HuH-7.5 (cell line): ENCODE results near the gene TMIE.

Experiments used
- DNase-seq: peaks from one replicate; pipeline ENCODE4 v3.0.0; 2011; ENCODE audit warnings: low spot score

TMIE gene

DNA sequence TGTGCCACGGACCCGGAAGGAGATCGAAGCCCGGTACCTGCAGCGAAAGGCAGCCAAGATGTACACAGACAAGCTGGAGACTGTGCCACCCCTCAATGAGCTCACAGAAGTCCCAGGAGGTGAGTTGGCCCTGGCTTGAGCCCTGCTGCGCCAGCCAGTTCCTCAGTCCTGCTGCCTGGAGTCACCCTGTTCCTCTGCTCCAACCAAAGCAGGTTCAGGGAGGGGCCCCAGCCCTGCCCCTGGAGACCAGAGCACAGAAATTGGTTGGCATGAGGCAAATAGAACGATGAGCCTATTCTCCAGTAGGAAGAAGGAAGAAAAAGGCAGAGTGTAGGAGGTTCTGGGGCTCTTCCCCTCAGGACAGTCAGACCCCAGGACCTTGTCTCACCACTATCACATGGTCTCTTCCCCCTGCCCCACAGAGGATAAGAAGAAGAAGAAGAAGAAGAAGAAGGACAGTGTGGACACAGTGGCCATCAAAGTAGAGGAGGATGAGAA, 8.0 kb downstream of the TMIE start:
- DNase-seq, result no peak

DNA sequence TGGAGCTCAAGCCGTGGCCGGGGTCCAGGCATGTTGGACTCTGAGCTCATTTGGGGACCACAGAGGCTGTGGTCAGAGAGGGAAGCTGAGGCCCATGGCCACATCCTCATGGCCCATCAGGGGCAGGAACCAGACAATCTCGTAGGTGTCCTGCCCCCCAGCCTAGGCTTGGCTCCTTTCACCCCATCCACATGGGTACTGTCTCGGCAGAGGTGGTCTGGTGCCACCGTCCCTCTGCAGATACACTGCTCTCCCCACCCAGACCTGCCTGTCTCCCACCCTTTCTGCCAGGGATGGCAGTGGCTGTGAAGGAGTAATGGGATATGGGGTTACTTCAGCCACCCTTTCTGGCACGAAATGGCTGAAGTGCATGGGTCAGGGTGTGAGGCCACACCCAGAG, 8.5 kb downstream of the TMIE start:
- peak; percentile 9 for DNase-seq

DNA sequence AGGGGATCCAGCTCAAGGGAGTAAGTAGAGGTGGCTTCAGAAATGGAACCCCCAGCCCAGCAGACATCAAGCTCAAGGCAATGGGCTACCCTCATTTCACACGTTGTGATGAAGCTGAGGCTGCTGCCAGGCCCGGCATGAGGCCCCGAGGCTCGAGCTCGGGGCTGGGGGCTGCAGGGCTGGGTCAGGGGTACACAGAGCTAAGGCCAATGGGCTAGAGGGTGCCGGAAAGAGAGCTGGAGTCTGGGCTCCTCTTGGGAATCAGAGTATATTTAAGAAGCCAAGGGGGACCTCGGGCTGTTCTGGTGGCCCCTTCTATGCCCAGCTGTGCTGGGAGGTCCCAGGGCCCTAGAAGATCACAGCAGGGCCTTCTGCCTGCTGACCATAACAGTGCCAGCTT, 9.0 kb downstream of the TMIE start:
- no peak for DNase-seq

DNA sequence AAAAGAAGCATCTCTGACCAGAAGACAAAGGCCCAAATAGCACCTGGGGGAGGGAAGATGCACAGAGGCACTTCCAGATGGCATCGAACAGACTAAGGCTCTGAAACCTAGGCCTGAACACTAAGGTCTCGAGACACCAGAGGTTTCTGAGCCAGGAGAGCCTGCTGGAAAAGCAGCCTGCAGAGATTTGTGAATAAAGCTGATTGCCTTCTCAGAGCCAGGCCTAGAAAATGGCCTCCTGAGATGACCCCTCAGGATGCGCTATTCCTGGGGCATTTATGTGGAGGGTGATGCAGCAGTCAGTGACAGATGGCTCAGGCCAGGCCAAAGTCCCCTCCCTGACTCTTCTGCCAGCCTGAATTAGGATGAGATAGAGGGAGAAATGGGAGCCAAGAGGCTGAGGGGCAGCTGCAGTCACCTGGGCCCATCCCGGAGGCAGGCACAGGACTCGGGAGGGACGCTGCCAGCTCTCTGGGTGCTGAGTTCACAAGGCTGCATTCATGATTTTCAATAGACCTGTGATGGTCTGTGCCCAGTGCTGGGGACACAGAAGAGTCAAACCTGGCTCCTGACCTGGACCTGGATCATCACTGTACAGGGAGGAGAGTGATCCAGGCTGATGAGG, 9.6 kb downstream of the TMIE start:
- DNase-seq, result peak; percentile 19

DNA sequence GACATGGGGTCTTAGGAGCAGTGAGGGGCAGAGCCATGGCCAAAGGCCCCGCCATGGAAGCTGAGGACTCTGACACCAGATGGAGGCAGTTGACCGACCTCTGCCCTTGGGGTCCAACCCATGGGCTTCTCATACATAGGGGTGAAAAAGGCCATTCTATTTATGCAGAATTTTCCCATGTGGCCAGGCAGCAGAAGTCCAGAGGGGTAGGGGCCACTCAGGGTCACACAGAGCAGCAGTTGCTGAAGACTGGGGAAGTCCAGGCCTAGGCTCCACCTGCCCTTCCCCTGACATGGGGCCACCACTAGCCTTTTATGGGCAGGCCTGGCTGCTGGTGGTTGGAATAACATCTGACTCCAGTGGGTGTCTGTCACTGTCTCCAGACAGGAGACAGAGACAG, 10.1 kb downstream of the TMIE start:
- DNase-seq, result peak; percentile 62

DNA sequence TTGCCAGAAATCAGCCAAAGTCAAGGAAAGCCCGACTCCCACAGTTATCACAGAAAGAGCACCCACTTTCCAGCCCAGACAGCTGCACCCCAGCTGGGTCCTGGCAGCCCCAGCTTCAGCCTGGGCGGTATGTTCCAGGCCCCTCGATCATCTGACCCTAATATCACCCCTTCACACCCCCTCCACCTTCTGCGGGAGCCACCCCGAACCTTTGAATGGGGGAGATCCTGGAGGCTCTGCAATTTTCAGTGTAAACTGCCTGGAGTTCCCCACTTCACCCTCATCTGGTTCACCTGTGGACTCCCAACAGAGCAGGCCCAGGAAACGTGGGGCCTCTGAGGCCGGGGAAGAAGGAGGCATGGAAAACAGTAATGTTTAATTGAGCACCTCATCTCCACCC, 10.6 kb downstream of the TMIE start:
- DNase-seq, result peak; percentile 20

DNA sequence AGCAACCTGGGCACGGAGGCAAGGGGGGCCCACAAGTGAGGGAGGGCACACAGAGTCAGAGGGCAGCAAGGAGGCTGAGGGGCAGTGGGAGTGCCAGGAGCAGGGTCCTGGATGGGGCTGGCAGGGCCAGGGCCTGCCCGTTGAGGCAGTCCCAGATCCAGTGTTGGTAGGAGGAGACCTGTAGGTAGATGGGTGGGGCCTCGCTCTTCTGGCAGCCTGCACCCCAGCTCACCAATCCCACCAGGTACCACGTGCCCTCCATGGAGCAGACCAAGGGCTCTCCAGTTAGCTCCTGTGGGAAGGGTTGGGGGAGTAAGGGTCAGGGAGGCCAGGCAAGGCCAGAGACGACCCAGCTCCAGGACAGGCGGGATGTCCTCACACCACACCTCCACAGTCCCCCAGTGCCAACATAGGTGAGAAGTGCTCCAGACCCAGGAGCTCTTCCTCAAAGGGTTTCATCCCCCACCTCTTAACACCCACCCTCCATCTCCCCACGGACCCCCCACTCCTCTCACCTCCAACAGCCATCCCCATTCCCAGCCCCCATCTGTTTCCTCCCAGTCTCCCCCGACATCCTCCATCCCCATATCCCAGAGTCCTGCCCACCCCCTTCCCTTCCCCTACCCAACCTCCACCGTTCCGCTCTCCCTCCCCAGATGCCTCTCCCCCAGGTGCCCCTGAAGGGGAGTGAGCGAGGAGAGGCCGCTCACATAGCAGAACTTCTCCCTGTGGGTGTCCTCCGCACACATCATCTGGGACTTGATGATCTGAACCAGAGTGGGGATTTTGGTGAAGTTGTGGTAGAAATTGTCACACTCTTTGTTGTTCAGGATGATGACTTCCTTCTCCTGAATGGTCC, 11.2 kb downstream of the TMIE start:
- DNase-seq, result peak; percentile 6

DNA sequence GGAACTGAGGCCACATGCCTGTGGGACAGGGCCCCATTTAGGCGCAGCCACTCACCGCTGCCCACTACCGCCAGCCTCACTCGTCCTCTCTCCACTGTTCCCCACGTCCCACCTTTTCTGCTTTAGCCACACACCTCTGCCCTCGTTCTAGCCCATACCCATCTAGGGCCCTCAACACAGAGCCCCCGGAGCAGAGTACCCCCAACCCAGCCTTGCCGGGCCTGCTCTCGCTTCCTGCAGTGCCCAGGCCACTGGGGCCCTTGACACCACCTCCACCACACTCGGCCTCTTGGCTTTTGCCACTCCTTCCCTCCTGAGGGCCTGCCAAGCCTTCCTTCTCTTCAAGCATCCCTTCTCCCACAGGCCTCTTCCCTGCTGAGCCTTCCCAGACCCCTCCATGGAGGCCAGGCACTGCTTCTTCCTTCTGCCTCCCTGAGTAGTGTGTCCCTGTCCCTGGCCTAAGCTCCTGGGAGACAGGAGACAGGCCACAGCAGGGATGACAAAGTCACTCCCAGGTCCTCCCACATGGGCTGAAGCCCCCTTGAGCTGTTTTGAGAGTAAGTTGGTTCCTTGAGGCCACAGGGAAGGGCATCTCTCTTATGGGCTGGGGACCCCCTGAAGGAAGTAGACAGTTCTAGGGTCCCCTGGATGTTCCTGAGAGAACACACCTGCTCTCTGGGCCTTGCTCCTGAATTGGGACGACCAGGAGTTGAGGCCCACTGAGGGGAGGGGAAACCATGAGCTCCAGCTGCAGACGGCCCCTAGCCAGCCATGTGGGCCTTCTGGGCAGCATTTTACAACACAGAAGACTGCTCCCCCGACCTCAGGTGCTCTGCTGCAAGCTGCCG, 12.1 kb downstream of the TMIE start:
- DNase-seq, result no peak

DNA sequence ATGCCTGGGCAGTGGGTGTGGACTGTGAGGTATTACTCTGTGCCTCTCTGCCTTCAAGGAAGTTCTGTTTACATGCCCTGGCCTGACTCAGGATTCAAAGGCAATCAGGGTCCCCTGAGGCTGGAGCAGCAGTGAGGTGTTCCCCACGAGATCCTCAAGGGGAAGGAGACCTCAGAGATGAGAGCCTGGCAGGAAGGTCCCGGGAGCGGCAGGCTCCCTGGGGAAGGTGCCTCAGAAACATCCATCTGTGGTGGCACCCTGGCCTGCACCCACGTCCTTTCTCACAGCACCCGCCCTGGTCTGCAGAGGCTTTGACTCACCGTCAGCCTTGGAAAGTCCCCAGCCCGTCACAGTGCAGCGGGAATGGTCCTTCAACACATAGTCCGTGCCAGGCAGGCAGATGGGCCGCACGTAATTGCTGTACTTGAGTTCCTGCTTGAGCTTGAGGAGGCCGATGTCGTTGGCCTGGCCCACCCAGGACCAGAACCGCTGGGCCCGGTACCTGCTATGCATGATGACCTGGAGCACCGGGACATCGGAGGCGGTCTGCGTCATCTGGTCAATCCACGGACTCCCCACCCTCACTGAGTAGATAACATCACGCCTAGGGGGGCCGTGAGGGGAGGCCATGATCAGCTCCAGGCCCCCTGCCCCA, 12.8 kb downstream of the TMIE start:
- no peak for DNase-seq

DNA sequence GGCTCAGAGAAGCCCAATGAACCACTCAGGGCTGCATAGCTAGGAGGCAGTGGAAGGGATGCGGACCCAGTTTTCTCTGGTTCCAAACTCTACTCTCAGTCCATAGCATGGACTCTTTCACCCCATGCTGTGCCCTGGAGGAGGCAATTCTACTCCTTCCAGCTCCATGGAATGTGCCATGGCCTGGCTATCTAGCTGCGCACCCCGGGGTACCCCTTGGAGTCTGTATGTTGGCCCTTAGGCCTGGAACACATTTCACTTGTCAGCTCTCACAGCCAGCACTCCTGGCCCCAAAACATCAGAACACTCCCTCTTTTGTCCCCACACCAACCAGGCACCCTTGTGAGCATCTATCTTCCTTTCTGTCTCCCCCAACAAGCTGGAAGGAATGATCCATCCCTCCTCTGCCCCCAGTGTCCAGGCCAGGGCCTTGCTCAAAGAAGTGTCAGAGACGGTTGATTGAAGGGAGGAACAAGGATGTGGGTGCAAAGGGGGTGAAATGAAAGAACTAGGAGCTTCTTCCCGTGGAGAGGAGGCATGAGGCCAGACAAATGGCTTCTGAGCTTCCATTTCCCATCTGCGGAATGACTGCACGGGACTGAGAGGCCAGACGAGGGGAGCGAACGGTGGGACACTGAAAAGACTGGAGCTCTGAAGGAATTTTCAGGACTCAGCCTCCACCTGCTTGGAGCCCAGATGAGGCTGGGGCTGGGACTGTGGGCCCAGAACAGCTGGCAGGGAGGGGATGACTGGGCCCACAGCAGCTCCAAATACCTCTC, 13.7 kb downstream of the TMIE start:
- no peak for DNase-seq

DNA sequence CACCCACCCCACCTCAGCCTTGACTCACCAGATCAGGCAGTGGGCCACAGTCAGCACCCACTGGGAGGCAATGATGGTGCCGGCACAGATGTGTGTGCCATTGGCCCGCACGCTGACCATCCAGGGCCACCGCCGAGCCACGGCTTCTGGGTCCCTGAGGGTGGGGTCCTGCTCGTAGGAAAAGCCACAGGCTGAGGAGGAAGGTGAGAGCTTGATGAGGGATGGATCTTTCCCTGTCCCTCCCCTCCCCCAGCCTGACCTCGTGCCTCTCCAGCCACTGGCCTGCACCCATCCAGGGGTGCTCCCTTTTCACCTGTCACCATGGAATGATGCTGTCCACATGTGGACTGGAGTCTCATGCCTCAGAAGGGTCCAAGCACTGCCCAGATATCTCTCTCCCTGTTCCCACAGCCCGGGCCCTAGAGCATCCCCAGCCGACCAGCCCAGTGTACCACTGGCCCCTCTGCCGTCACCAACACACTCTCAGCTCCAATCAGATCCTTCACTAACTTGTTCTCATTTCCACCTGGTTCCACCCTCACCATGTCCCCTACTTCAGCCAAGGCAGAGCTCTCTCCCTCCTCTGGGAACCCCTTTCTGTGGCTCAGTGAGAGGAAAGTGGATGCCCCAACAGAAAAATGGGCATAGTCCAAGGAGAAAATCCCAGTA, 14.4 kb downstream of the TMIE start:
- no peak for DNase-seq

DNA sequence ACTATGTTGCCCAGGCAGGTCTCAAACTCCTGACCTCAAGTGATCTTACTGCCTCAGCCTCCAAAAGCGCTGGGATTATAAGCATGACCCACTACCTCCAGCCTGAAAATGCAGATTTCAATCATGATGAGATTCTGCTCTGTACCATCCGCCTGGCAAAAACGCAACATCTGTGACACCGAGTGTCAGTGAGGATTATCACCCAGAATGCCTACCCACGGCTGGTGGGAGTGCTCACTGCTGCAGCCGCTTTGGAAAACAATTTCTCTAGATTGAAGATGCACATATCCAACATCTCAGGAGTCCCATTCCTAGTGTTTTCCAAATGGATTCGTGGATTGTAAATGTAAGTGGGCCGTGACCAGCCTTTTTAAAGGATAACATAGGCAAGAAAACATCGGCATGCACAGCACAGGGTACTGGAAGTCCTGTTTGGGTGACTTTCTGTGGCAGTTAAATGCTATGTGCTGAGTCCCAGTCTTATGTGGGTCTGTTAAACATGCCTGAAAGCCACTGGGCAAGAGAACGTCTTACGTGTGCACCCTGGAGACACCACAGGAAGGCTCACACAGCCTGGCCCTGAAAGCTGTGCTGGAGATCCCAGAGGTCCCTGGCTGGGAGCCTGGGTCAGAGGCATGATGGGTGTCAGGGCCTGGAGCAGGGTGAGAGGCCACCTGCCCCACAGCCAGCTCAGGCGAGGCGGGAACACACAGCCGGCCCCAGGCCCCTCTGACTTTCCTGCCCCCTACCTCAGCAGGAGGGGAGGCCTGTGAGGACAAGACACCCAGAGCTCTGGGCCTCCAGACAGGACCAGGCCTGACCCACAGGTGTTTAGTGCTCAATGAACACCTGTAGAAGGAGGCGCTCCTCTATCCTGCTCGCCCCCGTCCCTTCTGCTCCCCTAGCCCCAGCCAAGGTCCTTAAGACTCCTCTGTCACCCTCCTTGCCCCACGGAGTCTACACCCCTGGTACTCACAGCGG, 15.6 kb downstream of the TMIE start:
- DNase-seq, result peak; percentile 16

DNA sequence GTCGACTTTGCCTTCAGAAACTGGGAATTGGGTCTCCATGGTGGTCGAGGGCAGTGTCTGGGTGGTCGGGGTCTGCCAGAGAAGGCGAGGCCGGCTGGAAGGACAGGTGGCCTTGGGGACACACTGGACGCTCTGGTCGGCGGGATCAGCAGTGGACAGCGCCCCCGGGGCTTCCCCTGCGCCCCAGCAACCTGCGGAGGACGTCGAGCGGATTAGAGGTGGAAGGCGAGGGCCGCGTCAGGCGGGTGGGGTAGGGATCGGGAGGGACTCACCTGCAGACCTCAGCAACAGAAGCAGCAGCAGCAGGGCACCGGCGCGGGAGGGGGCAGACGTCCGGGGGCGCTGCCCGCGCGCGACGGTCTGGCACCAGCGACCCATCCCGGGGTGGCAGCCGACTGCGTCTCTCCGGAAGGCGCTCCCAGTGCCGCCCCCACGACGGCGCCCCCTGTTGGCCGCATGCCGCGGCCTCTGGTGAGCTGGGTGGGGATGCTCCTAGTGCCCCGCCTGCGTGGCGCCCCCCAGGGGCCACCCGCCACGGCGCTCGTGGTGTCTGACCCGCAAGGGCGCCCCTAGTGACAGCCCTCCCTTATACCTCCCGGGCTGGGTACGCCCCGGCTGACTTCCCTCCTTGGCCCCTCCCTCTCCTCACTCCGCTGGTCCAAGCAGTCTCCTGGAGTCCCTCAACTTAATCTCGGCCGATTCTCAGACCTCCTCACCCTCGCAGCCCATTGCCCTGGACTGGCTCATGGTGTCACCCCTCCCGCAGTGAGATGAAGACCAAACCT, 16.4 kb downstream of the TMIE start, which contains the start of gene PRSS50:
TSS of gene PRSS50 (minus strand) at position 423 of the 785 bp plus-strand sequence. CDS start at position 378, 45 bp downstream.
- DNase-seq, result peak; percentile 56

DNA sequence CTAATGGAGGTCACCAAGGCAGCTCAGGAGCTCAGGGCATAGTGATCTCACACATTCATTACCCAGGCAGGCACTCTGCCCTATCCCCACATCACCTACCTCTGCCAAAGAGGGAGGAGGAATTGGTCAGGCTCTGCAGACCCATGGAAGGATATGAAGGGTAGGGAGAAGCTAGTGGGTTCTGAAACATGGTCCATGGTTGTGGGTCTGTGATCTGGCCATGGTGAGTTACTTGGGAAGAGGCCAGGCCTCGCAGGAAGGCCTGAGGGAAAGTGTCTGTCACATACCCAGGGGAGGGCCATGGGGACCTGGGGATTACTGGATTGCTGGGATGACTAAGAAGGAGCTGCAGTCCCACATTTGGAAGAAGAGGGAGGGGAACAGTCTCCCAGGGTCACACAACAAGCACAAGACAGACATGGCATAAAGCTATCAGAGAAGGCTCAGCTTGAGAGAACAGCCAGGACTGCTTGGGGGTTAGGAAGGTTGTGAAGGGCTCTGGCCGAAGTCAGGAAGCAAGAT, 17.9 kb downstream of the TMIE start:
- DNase-seq, result peak; percentile 19

DNA sequence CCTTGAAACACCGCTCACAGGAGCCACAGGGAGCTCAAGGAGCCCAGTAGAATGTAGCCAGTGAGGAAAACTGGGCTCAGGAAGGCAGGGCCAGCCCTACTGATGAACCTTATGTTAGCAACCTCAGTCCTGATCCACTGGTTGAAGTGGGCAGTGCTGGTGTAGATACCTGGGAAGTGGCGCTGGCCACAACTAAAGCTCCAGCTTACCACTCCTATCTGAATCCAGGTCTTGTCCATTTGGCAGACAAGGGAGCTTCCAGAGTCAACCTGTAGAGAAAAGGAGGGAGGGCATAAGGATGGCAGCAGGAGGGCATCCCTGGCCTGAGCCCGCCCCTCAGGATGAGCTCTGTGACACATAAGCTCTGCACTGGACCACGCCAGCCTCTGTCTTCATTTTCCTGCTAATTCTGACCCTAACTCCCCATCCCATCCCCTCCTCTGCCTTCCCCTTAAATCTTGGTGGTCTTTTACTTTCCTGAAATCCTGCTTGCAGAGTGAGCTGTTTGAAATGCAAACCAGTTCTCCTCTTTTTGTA, 18.6 kb downstream of the TMIE start:
- DNase-seq, result no peak

DNA sequence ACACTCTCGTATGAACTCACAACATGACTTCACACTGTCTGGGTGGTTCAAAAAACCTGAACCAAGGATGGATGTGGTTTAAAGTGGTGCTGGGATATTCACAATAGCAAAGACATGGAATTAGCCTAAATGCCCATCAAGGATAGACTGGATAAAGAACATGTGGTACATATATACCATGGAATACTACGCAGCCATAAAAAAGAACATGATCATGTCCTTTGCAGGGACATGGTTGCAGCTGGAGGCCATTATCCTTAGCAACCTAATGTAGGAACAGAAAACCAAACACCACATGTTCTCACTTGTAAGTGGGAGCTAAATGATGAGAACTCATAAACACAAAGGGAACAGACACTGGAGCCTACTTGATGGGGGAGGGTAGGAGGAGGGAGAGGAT, 19.8 kb downstream of the TMIE start:
- no peak for DNase-seq

DNA sequence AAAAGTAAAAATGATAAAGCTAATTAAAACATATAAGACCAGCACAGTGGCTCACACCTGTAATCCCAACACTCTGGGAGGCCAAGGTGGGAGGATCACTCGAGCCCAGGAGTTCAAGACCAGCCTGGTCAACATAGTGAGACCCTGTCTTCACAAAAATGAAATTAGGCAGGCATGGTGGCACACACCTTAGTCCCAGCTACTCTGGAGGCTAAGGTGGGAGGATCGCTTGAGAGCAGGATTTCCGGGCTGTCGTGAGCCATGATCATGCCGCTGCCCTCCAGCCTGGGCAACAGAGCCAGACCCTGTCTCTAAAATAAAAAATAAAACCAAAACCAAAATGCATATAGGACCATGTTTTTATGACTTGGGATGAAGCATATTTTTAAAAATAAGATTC, 21.3 kb downstream of the TMIE start:
- no peak for DNase-seq

DNA sequence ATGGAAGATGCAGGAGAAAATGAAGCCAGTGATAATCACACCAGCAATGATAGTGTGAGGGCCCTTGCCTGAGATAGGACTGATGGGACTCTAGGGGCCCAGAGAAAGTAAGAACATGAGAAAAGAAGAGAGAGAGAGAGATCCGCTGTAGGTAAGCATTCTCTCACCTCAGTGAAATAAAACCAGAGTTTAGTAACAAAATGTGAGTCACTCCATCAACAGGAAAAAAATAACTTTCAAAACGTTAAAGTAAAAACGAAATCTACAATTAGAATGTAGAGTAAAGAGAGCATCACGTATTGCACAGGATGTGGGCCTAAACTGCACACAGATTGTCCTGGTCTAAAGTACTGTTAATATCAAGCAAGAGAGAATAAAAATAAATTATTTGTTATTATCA, 23.2 kb downstream of the TMIE start:
- DNase-seq, result no peak
